GM13977 (cell line): Measurements from ENCODE around the gene PSPN.
"Not testable (repeated sequence)": the region's sequence is repeated elsewhere in the genome, so short reads cannot be mapped to it uniquely, and the experiment has no call there.

ENCODE experiments used
- DNase-seq: peaks from one replicate; pipeline ENCODE4 v3.0.0; 2012; ENCODE audit warnings: low spot score
- in situ Hi-C: fragments of 300-500 bp; cut with MboI; formaldehyde crosslinking; loops from one replicate; pipeline ENCODE4 v1.12.0; 2022; ENCODE audit warnings: low sequenced_read_pairs, low pct_unique_long_range_greater_than_20kb, mixed read lengths, inconsistent platforms; ENCODE audit not compliant: unreplicated experiment
- TF ChIP-seq, protein P1 (sequence below): IDR thresholded peaks from 2 replicates; pipeline ENCODE4 v1.5.1; 2012; ENCODE audit warnings: mild to moderate bottlenecking, control low read depth; ENCODE audit not compliant: insufficient read depth; ENCODE audit errors: extremely low read depth, missing control alignments

PSPN gene

DNA sequence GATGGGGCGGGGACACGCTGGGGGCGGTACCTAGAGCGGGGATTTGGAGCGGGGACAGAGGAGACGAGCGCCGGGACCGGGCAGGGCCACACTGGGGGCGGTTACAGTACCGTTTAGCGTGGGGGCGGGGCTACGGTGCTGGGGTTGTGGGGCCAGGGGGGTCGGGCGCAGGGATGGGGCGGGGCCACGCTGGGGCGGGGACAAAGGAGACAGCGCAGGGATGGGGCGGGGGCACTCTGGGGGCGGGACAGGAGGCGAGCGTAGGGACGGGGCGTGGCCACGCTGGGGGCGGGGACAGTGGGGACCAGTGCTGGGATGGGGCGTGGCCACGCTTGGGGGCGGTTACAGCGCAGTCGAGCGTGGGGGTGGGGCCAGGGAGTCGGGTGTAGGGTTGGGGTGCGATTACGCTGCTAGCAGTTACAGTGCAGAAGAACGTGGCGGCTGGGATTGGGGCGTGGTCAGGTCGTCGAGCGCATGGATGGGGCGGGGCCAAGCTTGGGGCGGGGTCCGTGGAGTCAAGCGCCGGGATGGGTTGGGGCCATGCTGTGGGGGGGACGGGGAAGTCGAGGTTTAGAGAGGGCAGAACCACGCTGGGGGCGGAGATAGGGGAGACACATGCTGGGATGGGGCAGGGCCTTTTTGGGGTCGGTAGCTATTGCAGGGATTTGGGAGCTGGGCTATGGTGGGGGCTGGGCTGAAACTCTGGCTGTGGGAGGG lies 2.5 kb downstream of the PSPN start:
- in situ Hi-C loops = no loop called here
- DNase-seq = peak; percentile 99
- TF ChIP-seq, protein P1, sequence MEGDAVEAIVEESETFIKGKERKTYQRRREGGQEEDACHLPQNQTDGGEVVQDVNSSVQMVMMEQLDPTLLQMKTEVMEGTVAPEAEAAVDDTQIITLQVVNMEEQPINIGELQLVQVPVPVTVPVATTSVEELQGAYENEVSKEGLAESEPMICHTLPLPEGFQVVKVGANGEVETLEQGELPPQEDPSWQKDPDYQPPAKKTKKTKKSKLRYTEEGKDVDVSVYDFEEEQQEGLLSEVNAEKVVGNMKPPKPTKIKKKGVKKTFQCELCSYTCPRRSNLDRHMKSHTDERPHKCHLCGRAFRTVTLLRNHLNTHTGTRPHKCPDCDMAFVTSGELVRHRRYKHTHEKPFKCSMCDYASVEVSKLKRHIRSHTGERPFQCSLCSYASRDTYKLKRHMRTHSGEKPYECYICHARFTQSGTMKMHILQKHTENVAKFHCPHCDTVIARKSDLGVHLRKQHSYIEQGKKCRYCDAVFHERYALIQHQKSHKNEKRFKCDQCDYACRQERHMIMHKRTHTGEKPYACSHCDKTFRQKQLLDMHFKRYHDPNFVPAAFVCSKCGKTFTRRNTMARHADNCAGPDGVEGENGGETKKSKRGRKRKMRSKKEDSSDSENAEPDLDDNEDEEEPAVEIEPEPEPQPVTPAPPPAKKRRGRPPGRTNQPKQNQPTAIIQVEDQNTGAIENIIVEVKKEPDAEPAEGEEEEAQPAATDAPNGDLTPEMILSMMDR = no peak

DNA sequence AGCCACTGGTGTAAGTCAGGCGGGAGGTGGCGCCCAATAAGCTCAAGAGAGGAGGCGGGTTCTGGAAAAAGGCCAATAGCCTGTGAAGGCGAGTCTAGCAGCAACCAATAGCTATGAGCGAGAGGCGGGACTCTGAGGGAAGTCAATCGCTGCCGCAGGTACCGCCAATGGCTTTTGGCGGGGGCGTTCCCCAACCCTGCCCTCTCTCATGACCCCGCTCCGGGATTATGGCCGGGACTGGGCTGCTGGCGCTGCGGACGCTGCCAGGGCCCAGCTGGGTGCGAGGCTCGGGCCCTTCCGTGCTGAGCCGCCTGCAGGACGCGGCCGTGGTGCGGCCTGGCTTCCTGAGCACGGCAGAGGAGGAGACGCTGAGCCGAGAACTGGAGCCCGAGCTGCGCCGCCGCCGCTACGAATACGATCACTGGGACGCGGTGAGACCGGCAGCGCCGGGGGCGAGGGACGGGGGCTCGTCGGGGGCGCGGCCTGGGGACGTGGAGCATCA lies 3.1 kb downstream of the PSPN start, which contains the start of gene ALKBH7:
TSS of gene ALKBH7 (plus strand) at position 201 of the 502 bp plus-strand sequence. CDS start at position 228, 27 bp downstream.
- TF ChIP-seq, protein P1 = no peak
- in situ Hi-C loops = no loop called here
- DNase-seq = peak; percentile 95

DNA sequence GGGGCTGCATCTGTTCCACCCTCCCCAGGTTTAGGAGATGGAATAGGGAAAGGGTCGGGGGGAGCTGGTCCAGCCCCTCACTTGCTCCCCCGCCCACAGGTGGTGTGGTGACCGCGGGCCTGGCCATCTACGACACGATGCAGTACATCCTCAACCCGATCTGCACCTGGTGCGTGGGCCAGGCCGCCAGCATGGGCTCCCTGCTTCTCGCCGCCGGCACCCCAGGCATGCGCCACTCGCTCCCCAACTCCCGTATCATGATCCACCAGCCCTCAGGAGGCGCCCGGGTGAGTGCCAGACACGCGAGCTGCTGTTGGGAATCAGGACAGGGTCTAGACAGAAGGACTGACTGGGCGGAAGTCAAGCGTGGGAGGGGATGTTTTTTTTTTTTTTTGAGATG lies 11.4 kb downstream of the PSPN start:
- DNase-seq = no peak
- TF ChIP-seq, protein P1 = no peak
- in situ Hi-C loops = no loop called here

DNA sequence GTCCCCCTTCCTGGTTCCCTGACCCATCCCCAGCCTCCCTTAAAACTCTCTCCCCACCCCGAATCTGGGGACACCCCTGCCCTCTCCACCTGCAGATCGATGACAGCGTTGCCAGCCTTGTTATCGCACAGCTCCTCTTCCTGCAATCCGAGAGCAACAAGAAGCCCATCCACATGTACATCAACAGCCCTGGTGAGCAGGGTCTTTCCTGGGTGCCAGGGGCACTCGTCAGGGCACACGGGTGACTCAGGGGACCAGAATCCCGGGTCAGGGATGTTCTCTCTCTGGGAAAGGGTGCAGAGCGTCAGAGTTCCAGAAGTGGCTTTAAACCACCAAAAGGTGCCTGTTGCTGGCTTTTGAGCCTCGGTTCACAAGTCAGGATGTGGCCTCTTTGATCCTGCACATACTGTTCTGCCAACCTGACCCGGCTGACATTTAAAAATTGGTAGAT lies 13.4 kb downstream of the PSPN start:
- TF ChIP-seq, protein P1 = no peak
- peak; percentile 18 for DNase-seq
- in situ Hi-C loops = no loop called here

DNA sequence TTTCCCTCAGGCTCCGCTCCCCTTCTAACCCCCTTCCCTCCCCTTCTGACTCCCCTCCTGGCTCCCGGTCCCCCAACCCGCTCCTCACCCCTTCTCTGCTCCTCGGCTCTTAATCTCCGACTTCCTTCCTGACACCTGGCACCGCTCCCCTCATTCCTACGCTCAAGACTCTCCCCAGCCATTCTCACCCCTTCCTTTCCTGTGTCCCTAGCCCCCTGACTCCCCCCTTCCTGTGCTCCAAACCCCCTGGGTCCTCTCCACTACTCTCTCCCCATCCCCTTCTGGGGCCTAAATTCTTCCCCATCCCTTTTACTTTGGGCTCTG lies 13.7 kb downstream of the PSPN start:
- no peak for DNase-seq
- TF ChIP-seq, protein P1 = no peak
- in situ Hi-C loops = no loop called here

DNA sequence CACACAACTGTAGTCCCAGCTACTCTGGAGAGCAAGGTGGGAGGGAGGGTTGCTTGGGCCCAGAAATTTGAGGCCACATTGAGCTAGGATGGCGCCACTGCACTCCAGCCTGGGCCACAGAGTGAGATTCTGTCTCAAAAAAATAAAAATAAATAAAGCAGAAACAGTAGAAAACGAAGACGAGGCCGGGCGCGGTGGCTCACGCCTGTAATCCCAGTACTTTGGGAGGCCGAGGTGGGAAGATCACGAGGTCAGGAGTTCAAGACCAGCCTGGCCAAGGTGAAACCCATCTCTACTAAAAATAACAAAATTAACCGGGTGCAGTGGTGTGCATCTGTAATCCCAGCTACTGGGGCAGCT lies 14.9 kb downstream of the PSPN start:
- DNase-seq, in situ Hi-C loops: not testable (repeated sequence)

DNA sequence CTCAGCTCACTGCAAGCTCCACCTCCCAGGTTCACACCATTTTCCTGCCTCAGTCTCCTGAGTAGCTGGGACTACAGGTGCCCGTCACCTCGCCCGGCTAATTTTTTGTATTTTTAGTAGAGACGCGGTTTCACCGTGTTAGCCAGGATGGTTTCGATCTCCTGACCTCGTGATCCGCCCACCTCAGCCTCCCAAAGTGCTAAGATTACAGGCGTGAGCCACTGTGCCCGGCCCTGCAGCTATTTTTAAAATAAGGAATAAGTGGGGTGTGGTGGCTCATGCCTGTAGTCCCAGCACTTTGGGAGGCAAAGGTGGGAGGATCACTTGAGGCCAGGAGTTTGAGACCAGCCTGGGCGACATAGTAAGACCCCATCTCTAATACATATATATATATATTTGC lies 15.3 kb downstream of the PSPN start:
- DNase-seq, in situ Hi-C loops: not testable (repeated sequence)
